Measurements from ENCODE around the gene FCER2.

DNA sequence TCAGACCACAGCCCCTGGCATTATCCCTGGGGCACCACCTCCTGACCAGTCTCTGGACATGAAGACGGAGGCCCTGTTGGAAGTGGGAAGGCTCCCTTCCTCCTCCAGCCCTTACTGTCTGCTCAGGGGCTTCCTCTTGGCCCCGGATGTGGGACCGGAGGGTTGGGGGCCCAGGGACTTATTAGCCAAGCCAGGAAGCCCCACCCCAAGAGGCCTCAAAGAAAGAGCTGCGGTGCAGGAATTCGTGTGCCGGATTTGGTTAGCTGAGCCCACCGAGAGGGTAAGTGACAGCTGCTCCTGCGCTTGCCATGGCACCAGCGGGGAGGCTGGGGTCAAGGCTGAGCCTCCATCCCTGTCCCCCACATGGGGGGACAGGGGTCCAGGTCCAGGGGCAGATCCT lies 33.1 kb downstream of the FCER2 start, which contains the start of gene RETN:
- TF ChIP-seq, protein P1, sequence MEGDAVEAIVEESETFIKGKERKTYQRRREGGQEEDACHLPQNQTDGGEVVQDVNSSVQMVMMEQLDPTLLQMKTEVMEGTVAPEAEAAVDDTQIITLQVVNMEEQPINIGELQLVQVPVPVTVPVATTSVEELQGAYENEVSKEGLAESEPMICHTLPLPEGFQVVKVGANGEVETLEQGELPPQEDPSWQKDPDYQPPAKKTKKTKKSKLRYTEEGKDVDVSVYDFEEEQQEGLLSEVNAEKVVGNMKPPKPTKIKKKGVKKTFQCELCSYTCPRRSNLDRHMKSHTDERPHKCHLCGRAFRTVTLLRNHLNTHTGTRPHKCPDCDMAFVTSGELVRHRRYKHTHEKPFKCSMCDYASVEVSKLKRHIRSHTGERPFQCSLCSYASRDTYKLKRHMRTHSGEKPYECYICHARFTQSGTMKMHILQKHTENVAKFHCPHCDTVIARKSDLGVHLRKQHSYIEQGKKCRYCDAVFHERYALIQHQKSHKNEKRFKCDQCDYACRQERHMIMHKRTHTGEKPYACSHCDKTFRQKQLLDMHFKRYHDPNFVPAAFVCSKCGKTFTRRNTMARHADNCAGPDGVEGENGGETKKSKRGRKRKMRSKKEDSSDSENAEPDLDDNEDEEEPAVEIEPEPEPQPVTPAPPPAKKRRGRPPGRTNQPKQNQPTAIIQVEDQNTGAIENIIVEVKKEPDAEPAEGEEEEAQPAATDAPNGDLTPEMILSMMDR (IDR thresholded peaks at IDR 0.05): no peak
- TF ChIP-seq POLR2A (IDR thresholded peaks at IDR 0.05): no peak

All from esophagus squamous epithelium (tissue), 4 donors.